IPS DF 4.7 (cell line): ENCODE data around the gene SNAPIN.

Source experiments
- DNase-seq: peaks from one replicate; pipeline ENCODE4 v3.0.0-alpha.2; 2013; ENCODE audit warnings: low spot score; ENCODE audit errors: extremely low read depth

Gene SNAPIN

DNA sequence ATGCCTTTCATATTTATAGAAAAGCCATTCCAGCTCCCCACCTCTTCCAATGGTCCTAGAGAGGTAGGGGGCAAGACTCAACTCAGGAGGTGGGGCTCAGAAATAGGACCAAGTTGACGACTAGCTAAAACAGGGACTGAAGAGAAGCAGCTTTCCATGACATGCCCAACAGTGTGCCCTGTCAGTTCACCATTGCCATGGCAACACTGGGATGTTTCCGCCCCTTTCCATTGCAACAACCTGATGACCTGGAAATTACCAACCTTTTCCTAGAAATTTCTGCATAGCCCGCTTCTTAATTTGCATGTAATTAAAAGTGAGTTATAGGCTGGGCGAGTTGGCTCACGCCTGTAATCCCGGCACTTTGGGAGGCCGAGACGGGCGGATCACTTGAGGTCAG is 47.0 kb downstream of the SNAPIN start:
- no peak for DNase-seq

DNA sequence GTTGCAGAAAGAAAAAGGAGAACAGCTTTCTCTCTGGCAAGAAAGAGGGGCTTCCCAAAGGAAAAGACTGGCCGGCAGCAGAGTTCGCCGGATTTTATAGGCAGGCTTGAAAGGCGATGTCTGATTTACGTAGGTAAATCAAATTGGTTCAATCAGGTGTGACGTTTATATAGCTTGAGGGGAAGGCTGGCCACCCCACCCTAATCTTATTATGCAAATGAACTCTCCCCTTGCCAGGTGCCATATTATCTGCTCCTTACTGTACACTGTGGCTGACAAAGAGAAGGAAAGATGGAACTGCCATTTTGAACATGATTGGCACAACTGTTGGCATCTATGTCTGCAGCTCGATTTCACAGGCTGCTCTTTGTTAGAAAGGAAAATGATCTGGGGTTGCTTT is 52.5 kb downstream of the SNAPIN start:
- DNase-seq: no peak
